Esophagus squamous epithelium (tissue), 5 donors: ENCODE results near the gene CSTPP1. TPM values are rescaled to one million over a fixed set of nuclear protein-coding genes. Genes with fewer than 3 reads are reported as not detected.

ENCODE experiments used
- DNase-seq: peaks from one replicate; lab custom pipeline; 2025; lab: John Stamatoyannopoulos, UW
- H3K27ac ChIP-seq, 4 donors: fragments of 200-600 bp; sonication (generic); one replicate each; pipeline ENCODE4 v1.5.1; 2016 to 2019; ENCODE audit warnings: mild to moderate bottlenecking in 1 of 4
- H3K27me3 ChIP-seq, 4 donors: fragments of 200-600 bp; sonication (generic); 1 replicate in 3 of 4; 2 replicates in 1 of 4; pipeline versions ENCODE4 v1.5.1 to v1.6.0; 2017 to 2021; ENCODE audit warnings: antibody characterized with exemption in 1 of 4
- H3K36me3 ChIP-seq, 3 donors: fragments of 200-600 bp; sonication (generic); one replicate each; pipeline ENCODE4 v1.5.1; 2016 to 2019
- H3K4me1 ChIP-seq, 3 donors: fragments of 200-600 bp; sonication (generic); one replicate each; pipeline ENCODE4 v1.5.1; 2017 to 2019
- H3K4me3 ChIP-seq, 4 donors: fragments of 200-600 bp; sonication (generic); 1 replicate in 3 of 4; 2 replicates in 1 of 4; pipeline ENCODE4 v1.5.1; 2016 to 2019; ENCODE audit warnings: mild to moderate bottlenecking in 2 of 4, moderate library complexity in 1 of 4
- H3K9me3 ChIP-seq, 3 donors: fragments of 200-600 bp; sonication (generic); one replicate each; pipeline ENCODE4 v1.5.1; 2016 to 2019
- POLR2A ChIP-seq, 4 donors: fragments of 450-650 bp; IDR thresholded peaks; one replicate each; pipeline ENCODE4 v1.6.1; 2017; ENCODE audit warnings: antibody characterized with exemption in 4 of 4, mild to moderate bottlenecking in 4 of 4, moderate library complexity in 3 of 4
- WGBS, 2 donors: methylation state at CpG; one replicate each; pipeline ENCODE4 v1.1.5; 2018; 5-methylcytosine and 5-hydroxymethylcytosine counted together
- intact Hi-C: fragments of 100-400 bp; cut with DNase I; formaldehyde crosslinking; loops from one replicate; pipeline ENCODE4 v1.15.0; 2022
- total RNA-seq, 4 donors: library from RNA; depleted of rRNA; stranded (reverse); fragments of >200 nt; gene quantifications; one replicate each; pipeline ENCODE4 v1.1.0, GENCODE V29; 2016
- TF ChIP-seq, protein P1 (sequence below), 6 experiments: fragments of 450-650 bp in 4 of 6; fragments of 200-600 bp in 2 of 6; sonication (generic) in 2 of 6; IDR thresholded peaks; one replicate each; pipeline ENCODE4 v1.5.1; 2016 to 2019; ENCODE audit warnings: antibody characterized with exemption in 6 of 6, mild to moderate bottlenecking in 4 of 6, moderate library complexity in 4 of 6
- donor health status: DM: yes; HTN: yes; CAD: no.

Gene CSTPP1
- total RNA-seq, 4 donors from 2014 or later, result 9.4 to 19.6 (median 16.4) TPM

DNA sequence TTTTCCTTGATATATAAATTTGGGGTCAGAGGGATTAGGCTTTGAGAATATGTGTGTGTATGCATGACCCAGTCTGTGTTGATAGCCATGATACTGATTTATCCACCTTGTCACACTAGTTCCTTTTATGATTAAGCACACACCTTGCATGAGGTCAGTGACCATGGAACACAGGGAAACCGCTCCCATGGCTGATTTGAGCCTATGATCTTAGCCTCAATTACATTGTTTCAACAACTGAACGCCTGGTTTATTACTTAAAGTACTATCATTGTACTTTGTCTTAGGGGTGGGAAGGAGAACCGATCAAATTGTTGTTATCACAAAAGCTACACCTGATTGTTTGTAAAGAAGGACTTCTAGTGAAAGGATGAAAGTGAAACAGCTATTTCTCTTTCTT, 169.4 kb downstream of the CSTPP1 start:
- H3K9me3 ChIP-seq, result no peaks in the 10 kb centered on the region
- TF ChIP-seq POLR2A (IDR thresholded peaks at IDR 0.05), result no peak
- TF ChIP-seq, protein P1, sequence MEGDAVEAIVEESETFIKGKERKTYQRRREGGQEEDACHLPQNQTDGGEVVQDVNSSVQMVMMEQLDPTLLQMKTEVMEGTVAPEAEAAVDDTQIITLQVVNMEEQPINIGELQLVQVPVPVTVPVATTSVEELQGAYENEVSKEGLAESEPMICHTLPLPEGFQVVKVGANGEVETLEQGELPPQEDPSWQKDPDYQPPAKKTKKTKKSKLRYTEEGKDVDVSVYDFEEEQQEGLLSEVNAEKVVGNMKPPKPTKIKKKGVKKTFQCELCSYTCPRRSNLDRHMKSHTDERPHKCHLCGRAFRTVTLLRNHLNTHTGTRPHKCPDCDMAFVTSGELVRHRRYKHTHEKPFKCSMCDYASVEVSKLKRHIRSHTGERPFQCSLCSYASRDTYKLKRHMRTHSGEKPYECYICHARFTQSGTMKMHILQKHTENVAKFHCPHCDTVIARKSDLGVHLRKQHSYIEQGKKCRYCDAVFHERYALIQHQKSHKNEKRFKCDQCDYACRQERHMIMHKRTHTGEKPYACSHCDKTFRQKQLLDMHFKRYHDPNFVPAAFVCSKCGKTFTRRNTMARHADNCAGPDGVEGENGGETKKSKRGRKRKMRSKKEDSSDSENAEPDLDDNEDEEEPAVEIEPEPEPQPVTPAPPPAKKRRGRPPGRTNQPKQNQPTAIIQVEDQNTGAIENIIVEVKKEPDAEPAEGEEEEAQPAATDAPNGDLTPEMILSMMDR (IDR thresholded peaks at IDR 0.05), result no peak
- H3K27ac ChIP-seq, result peak overlapping the region in 2 of 4 donors; percentile 42 to 59
- H3K27me3 ChIP-seq, result no peaks in the 10 kb centered on the region
- no peaks in the 10 kb centered on the region for H3K36me3 ChIP-seq
- WGBS, 2 donors, result 87 to 90% methylated on average over 3 of the region's 3 CpGs
- H3K4me3 ChIP-seq, result no peak overlapping the region
- DNase-seq, result no peak
- H3K4me1 ChIP-seq, result peaks cover 4 to 59% (median 9%) of the 10 kb centered on the region in 3 donors
- intact Hi-C loops, result no loop called here

DNA sequence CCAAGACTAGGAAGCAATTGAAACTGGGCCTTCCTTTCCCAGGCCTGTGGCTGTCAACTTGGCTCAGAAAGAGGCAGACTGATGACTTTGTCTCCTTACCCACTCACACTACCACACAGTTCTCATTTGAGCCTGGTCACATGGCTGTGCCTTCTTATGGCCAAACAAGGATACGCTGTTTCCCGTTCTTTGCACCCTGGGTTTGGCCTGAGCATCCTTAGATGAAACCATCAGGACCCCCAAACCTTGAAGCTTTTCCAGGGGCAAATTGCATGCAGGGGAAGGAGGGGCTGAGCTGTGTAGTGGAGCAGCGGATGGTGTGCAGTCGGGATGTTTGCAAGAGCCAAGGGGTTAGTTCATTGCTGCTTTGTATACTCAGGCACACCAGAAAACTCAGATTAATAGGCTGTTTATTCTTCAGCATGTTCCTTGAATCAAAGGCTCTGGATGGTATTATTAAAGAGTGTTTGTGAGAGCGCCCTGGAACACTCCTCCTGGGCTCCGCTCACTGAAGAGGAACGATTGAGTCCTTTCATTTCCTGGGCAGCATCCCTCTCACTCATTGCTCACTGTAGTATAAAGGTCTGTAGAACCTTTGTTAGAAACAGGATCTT, 170.3 kb downstream of the CSTPP1 start:
- no peaks in the 10 kb centered on the region for H3K9me3 ChIP-seq
- TF ChIP-seq, protein P1 (IDR thresholded peaks at IDR 0.05), result no peak
- no peak for TF ChIP-seq POLR2A (IDR thresholded peaks at IDR 0.05)
- DNase-seq, result no peak
- 89 to 90% methylated on average over 7 of the region's 7 CpGs for WGBS, 2 donors
- H3K27me3 ChIP-seq, result no peaks in the 10 kb centered on the region
- peak overlapping the region in 2 of 4 donors; percentile 42 to 59 for H3K27ac ChIP-seq
- H3K4me1 ChIP-seq, result peaks cover 4 to 69% (median 9%) of the 10 kb centered on the region in 3 donors
- intact Hi-C loops, result no loop called here
- no peak overlapping the region for H3K4me3 ChIP-seq
- H3K36me3 ChIP-seq, result no peaks in the 10 kb centered on the region

DNA sequence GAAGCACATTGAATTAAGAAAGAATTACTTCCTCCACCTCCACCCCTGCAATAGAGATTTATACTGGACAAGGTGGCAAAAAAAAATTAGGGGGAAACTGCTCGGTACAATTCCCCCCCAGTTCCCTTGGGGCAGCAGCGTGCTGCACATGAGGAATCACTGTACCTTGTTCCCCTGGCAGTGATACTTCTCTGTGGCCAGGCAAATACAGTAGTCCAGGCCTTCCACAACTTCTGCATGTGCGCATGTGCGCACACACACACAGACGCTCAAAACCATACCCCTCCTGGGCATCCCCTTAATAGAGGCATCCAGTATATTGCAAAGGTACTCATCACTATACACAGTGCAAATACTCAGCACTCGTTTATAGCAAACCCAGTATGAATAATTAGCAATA, 171.2 kb downstream of the CSTPP1 start:
- 70 to 86% methylated on average over 6 of the region's 6 CpGs for WGBS, 2 donors
- H3K4me3 ChIP-seq, result no peak overlapping the region
- peak overlapping the region in 1 of 4 donors; percentile 59 for H3K27ac ChIP-seq
- H3K36me3 ChIP-seq, result no peaks in the 10 kb centered on the region
- TF ChIP-seq POLR2A (IDR thresholded peaks at IDR 0.05), result no peak
- TF ChIP-seq, protein P1 (IDR thresholded peaks at IDR 0.05), result no peak
- H3K4me1 ChIP-seq, result peaks cover 4 to 69% (median 9%) of the 10 kb centered on the region in 3 donors
- no peaks in the 10 kb centered on the region for H3K9me3 ChIP-seq
- no peaks in the 10 kb centered on the region for H3K27me3 ChIP-seq
- intact Hi-C loops, result no loop called here
- no peak for DNase-seq

DNA sequence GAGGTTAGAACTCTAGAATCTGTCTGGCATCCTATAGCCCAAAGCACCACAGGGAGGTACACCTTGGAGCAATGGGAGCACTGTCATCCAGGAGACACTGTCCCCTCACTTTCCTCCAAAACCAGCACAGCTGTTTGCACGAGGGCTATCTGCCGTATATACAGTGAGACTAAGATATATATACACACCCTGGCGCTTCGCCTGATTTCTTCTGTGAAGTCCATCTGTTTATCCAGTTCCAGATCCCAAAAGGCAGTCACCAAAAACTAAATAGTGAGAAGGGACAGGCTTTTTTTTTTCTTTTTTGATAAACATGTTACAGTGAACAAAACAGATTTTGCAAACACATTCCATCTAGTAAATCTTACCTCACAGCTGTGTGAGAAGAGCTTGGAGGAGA, 171.7 kb downstream of the CSTPP1 start:
- TF ChIP-seq, protein P1 (IDR thresholded peaks at IDR 0.05), result no peak
- no peak for TF ChIP-seq POLR2A (IDR thresholded peaks at IDR 0.05)
- Histone ChIP-seq H3K27me3 (no peaks in the 10 kb centered on the region), H3K4me1 (peaks cover 4 to 69% (median 9%) of the 10 kb centered on the region in 3 donors), H3K27ac (peak overlapping the region in 1 of 4 donors; percentile 70), H3K9me3 (no peaks in the 10 kb centered on the region), H3K36me3 (no peaks in the 10 kb centered on the region), H3K4me3 (no peak overlapping the region)
- intact Hi-C loops, result no loop called here
- WGBS, 2 donors, result 79 to 82% methylated on average over 4 of the region's 4 CpGs
- DNase-seq, result no peak

DNA sequence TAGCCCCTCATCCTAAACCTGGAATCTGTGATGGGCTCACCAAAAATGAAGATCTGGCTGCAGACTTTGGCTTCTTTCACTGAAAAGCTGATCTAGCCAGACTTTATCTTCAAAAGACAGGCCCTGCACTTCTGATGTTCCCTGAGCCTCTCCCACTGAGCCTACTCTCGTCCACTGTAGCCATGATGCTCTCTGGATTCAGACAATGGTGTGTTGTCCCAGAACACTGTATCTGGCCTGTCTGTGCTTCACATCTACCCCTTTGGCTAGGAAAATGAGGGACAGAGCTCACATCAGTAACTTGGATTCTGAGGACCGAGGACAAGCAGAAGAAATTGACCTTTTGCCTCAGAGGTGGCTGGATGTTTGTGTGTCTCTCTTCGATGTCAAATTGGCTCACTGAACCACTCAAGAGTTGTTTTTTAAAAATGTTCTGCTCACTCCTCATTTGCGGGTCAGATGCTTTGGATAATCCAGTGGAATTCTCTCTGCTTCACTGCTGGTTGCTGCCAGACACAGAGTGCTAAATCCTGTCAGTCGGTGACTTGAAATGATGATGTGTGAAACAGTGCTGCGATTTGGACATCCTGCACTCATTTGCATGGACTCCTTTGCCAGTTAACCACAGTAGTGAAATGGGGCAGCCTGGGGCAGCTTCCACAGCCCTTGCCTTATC, 172.6 kb downstream of the CSTPP1 start:
- H3K27me3 ChIP-seq, result no peaks in the 10 kb centered on the region
- intact Hi-C loops, result no loop called here
- peak overlapping the region in 3 of 4 donors; percentile 8 to 70 (median 65) for H3K27ac ChIP-seq
- H3K36me3 ChIP-seq, result no peaks in the 10 kb centered on the region
- H3K4me1 ChIP-seq, result peaks cover 4 to 67% (median 7%) of the 10 kb centered on the region in 3 donors
- TF ChIP-seq, protein P1 (IDR thresholded peaks at IDR 0.05), result no peak
- no peak for TF ChIP-seq POLR2A (IDR thresholded peaks at IDR 0.05)
- no peak for DNase-seq
- WGBS, 2 donors, result 61 to 65% methylated on average over 5 to 6 of the region's 6 CpGs
- no peak overlapping the region for H3K4me3 ChIP-seq
- no peaks in the 10 kb centered on the region for H3K9me3 ChIP-seq
